Prostate gland (tissue), 2 donors: Measurements from ENCODE around the gene C5orf15. TPM values are rescaled to one million over a fixed set of nuclear protein-coding genes. Genes with fewer than 3 reads are reported as not detected.

Experiments
- DNase-seq: peaks from one replicate; pipeline ENCODE4 v3.0.0-alpha.2; 2019; ENCODE audit warnings: low spot score
- H3K27ac ChIP-seq, 2 donors: fragments of 200-600 bp; sonication (generic); 2 replicates each; pipeline ENCODE4 v1.5.1; 2017 to 2019
- H3K27me3 ChIP-seq: fragments of 200-600 bp; sonication (generic); replicated peaks from 2 replicates; pipeline ENCODE4 v1.5.1; 2019; ENCODE audit not compliant: insufficient read depth
- H3K36me3 ChIP-seq, 2 donors: fragments of 200-600 bp; sonication (generic); 1 replicate in 1 of 2; 2 replicates in 1 of 2; pipeline versions ENCODE4 v1.5.1 to v1.8.1; 2017 to 2019
- H3K4me1 ChIP-seq: fragments of 200-600 bp; sonication (generic); replicated peaks from 2 replicates; pipeline ENCODE4 v1.5.1; 2019
- H3K4me3 ChIP-seq, 2 donors: fragments of 200-600 bp; sonication (generic); 2 replicates each; pipeline ENCODE4 v1.5.1; 2017 to 2019
- H3K9me3 ChIP-seq: fragments of 200-600 bp; sonication (generic); 2 replicates; pipeline ENCODE4 v1.5.1; 2017
- POLR2A ChIP-seq: fragments of 450-650 bp; IDR thresholded peaks from one replicate; pipeline ENCODE4 v1.6.1; 2016; ENCODE audit warnings: antibody characterized with exemption, mild to moderate bottlenecking
- POLR2AphosphoS5 ChIP-seq: sonication (generic); formaldehyde crosslinking; IDR thresholded peaks from one replicate; pipeline ENCODE4 v1.6.1; 2017; ENCODE audit warnings: antibody characterized with exemption
- WGBS: methylation state at CpG from one replicate; pipeline ENCODE4 v1.1.5; 2018; 5-methylcytosine and 5-hydroxymethylcytosine counted together
- intact Hi-C: fragments of 100-400 bp; cut with DNase I; formaldehyde crosslinking; loops from one replicate; pipeline ENCODE4 v1.14.2; 2022
- total RNA-seq, 2 donors: library from RNA; depleted of rRNA; stranded (reverse); fragments of >200 nt; gene quantifications; one replicate each; pipeline ENCODE4 v1.1.0, GENCODE V29; 2016
- TF ChIP-seq, protein P1 (sequence below), 4 experiments: fragments of 200-600 bp in 2 of 4; fragments of 450-650 bp in 2 of 4; sonication (generic) in 2 of 4; IDR thresholded peaks; 1 replicate in 3 of 4; 2 replicates in 1 of 4; pipeline ENCODE4 v1.5.1; 2016 to 2019; ENCODE audit warnings: antibody characterized with exemption in 4 of 4, mild to moderate bottlenecking in 2 of 4, moderate library complexity in 2 of 4

The C5orf15 gene
- total RNA-seq, 2 donors from 2014 or later: 68.4 to 71.8 TPM

DNA sequence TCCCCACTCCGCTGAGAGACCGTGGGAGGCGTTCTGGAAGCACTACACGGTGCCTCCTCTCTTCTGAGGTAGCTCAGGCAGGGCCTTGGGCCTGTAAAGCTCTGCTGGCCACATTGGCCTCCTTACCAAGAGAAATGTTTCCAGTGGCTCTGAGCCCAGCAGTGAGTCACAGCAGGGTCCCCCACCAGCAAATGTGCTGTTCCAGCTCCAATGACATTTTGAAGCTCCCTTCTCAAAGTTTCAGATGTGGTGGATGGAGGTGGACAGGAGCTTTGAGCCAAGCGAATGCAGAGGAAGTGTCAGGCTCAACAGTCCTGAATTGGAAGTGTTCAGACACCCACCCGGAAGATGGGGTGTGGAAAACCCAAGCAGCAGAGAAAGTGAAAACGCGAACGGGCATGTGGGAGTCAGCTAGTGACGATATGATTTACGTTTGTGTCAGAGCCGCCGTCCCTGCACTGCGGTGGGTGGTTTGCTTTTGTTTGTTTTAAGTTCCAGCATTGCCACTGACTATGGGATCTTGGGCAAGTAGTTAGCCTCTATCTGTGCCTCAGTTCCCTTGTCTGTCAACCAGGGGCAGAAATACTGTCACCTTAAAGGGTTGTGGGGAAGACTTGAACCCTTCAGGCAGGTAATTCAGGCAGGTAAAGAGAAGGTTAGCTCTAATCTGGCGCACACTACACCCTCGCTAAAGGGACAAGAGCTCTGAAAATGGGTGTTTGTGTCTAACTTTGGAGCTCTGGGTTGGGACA, 38.2 kb downstream of the C5orf15 start:
- no peak for DNase-seq
- intact Hi-C loops: no loop called here
- H3K4me1 ChIP-seq: no peaks in the 10 kb centered on the region
- TF ChIP-seq POLR2A (no peak), POLR2AphosphoS5 (no peak)
- TF ChIP-seq, protein P1, sequence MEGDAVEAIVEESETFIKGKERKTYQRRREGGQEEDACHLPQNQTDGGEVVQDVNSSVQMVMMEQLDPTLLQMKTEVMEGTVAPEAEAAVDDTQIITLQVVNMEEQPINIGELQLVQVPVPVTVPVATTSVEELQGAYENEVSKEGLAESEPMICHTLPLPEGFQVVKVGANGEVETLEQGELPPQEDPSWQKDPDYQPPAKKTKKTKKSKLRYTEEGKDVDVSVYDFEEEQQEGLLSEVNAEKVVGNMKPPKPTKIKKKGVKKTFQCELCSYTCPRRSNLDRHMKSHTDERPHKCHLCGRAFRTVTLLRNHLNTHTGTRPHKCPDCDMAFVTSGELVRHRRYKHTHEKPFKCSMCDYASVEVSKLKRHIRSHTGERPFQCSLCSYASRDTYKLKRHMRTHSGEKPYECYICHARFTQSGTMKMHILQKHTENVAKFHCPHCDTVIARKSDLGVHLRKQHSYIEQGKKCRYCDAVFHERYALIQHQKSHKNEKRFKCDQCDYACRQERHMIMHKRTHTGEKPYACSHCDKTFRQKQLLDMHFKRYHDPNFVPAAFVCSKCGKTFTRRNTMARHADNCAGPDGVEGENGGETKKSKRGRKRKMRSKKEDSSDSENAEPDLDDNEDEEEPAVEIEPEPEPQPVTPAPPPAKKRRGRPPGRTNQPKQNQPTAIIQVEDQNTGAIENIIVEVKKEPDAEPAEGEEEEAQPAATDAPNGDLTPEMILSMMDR (IDR thresholded peaks at IDR 0.05): no peak
- H3K36me3 ChIP-seq: no peaks in the 10 kb centered on the region
- H3K27me3 ChIP-seq: no peaks in the 10 kb centered on the region
- no peaks in the 10 kb centered on the region for H3K9me3 ChIP-seq
- H3K4me3 ChIP-seq: no peak overlapping the region
- WGBS: 66% methylated on average over 16 of the region's 16 CpGs
- H3K27ac ChIP-seq: no peak overlapping the region

DNA sequence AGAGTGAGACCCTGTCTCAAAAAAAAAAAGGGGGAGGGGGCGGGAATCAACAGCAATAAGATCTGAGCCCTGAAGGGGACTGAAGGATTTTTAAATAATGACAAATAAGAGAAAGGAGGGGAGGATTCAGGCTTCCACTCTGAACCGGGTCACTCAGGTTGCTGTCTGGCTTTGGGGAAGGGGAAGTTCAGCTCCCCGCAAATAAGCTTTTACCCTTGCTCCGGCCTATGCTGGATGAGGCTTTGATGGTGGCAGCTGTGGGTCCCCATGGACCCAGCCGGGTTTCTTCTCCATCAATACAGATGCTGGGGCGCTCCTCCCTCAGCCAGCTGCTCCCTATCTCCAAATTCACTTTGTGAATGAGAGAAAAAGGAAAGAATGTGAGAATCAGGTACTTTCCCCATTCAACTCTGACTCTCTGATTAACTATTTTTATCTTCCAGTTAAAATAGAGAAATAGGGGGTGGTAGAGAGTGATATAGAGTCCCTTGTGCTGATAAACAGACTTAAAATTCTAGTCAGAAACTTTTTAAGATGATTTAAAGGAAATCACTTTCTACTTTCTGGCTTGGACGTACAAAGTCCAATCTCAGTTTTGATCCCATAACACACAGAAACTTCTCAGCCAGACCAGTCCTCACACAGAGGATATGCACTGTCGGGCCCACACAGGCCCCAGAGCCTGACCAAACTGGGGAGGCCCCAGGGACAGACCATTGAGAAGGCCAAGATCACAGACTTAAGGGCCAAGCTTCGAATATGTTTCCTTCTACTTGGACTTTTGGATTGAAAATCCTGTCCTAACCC, 39.6 kb downstream of the C5orf15 start:
- Histone ChIP-seq H3K4me3 (no peak overlapping the region), H3K27me3 (no peaks in the 10 kb centered on the region), H3K27ac (no peak overlapping the region), H3K4me1 (no peaks in the 10 kb centered on the region), H3K9me3 (no peaks in the 10 kb centered on the region), H3K36me3 (no peaks in the 10 kb centered on the region)
- WGBS: 87% methylated on average over 9 of the region's 9 CpGs
- TF ChIP-seq POLR2A (no peak), POLR2AphosphoS5 (no peak)
- TF ChIP-seq, protein P1 (IDR thresholded peaks at IDR 0.05): no peak
- intact Hi-C loops: no loop called here
- DNase-seq: no peak

DNA sequence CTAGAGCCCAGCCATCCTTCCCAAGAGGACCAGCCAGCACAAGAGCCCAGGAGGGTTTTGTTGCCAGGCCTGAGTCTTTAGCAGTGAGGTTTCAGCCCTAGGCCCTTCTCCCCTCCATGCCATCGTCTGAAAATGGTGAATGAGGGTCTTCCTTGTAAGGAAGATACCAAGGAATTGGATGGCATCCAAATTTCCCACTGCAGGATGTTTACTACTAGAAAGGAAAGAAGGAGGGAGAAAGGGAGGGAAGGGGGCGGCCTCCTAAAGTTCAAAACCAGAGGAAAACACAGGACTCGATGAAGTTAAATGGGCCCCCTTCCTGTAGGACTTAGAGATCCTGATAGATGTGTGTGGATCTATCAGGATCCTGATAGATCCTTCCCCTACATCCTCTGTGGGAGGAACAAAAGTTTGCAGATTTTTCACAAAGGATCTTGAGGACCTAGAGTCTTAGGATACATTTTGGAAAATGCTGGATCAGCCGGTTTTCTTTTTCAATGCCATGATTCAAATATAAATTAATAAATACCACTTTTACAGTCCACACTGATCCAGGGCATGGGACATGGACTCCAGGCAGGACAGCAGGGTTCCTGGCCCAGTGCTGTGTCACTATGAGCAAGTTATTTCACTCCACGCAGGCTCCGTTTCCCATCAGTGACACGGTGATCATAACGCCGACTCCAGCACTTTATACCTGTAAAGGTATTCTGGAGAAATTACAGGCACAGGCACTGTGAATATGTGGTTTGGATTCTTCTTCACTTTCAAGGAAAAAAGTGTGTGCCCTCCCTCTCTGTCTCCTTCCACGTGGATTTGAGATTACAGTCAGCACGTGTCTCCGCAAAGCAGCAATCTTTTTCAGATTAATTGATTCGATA, 40.9 kb downstream of the C5orf15 start:
- WGBS: 78% methylated on average over 13 of the region's 13 CpGs
- H3K9me3 ChIP-seq: no peaks in the 10 kb centered on the region
- H3K4me1 ChIP-seq: no peaks in the 10 kb centered on the region
- H3K4me3 ChIP-seq: no peak overlapping the region
- no peaks in the 10 kb centered on the region for H3K27me3 ChIP-seq
- H3K27ac ChIP-seq: no peak overlapping the region
- no peak for DNase-seq
- intact Hi-C loops: no loop called here
- TF ChIP-seq, protein P1 (IDR thresholded peaks at IDR 0.05): no peak
- TF ChIP-seq POLR2A (no peak), POLR2AphosphoS5 (no peak)
- H3K36me3 ChIP-seq: no peaks in the 10 kb centered on the region

DNA sequence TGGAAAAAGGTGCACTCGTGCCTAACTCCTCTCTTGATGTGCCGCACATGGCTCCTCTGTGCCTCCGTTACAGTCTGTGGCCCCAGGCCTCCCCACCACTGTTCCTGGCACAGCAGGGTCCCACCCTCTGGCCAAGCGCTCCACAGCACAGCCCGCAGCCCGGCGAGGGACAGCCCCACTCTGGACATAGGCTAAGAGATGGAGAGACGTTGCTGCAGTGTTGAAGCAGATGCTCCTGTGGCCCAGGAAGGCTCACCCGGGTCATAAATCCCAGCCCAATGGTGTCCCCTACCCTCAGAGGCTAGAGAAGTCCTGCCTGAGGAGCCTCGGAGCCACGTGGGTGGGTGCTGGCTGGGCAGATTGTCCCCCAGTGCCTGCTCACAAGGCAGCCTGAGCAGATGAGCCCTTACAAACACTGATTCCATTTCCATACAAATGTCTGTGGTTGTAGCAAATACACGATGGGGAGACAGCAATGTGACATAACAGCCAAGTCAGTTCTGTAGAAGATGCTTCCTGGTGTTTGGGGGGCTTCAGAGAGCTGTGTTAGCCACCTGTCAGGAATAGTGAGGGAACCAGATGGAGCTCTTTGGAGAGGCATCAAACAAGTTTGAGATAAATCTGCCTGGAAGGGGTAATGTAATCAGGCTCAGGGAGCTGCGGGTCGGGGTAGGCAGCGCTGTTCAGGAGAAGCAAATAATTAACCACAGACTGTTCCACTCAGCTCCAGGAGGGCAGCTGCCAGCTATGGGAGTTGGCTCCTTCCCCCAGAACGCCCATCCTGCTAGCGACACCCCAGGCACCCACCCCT, 41.7 kb downstream of the C5orf15 start:
- no peaks in the 10 kb centered on the region for H3K27me3 ChIP-seq
- no peak overlapping the region for H3K4me3 ChIP-seq
- TF ChIP-seq, protein P1 (IDR thresholded peaks at IDR 0.05): no peak
- TF ChIP-seq POLR2A (no peak), POLR2AphosphoS5 (no peak)
- WGBS: 72% methylated on average over 17 of the region's 17 CpGs
- no peak for DNase-seq
- intact Hi-C loops: no loop called here
- H3K9me3 ChIP-seq: no peaks in the 10 kb centered on the region
- H3K4me1 ChIP-seq: no peaks in the 10 kb centered on the region
- H3K36me3 ChIP-seq: no peaks in the 10 kb centered on the region
- no peak overlapping the region for H3K27ac ChIP-seq
